Fibroblast of lung (primary cell): ENCODE measurements around the gene CDYL. TPM values are rescaled to one million over a fixed set of nuclear protein-coding genes. Genes with fewer than 3 reads are reported as not detected.

Source experiments
- DNase-seq, 2 donors: peaks; one replicate each; pipeline versions ENCODE4 v3.0.0 to v3.0.0-alpha.2; 2010; ENCODE audit warnings: low read depth in 2 of 2
- H2AFZ ChIP-seq: 2 replicates; pipeline ENCODE4 v1.5.1; 2012; ENCODE audit warnings: low read length, control low read depth, inconsistent platforms
- H3K27ac ChIP-seq: 2 replicates; pipeline ENCODE4 v1.5.1; 2011; ENCODE audit warnings: low read length, control low read depth; ENCODE audit not compliant: insufficient read depth
- H3K27me3 ChIP-seq: 2 replicates; pipeline ENCODE4 v1.5.1; 2011; ENCODE audit warnings: mild to moderate bottlenecking, low read length; ENCODE audit not compliant: control insufficient read depth, insufficient read depth
- H3K36me3 ChIP-seq: 2 replicates; pipeline ENCODE4 v1.5.1; 2011; ENCODE audit warnings: low read length; ENCODE audit not compliant: control insufficient read depth, insufficient read depth
- H3K4me1 ChIP-seq: 2 replicates; pipeline ENCODE4 v1.5.1; 2011; ENCODE audit warnings: low read length; ENCODE audit not compliant: control insufficient read depth, insufficient read depth; ENCODE audit errors: extremely low read depth
- H3K4me2 ChIP-seq: 2 replicates; pipeline ENCODE4 v1.5.1; 2011; ENCODE audit warnings: low read length, control low read depth; ENCODE audit not compliant: insufficient read depth; ENCODE audit errors: extremely low read depth
- H3K4me3 ChIP-seq, 4 experiments: fragments of 200-600 bp in 1 of 4; sonication (generic) in 1 of 4; replicated peaks in 1 of 4; 2 replicates each; pipeline ENCODE4 v1.5.1; 2011 to 2016; ENCODE audit warnings: low read length in 4 of 4, low read depth in 3 of 4, mild to moderate bottlenecking in 3 of 4, control low read depth in 2 of 4, inconsistent platforms in 1 of 4, mixed read lengths in 1 of 4; ENCODE audit not compliant: insufficient read depth in 1 of 4; ENCODE audit errors: control extremely low read depth in 1 of 4
- H3K79me2 ChIP-seq: 2 replicates; pipeline ENCODE4 v1.5.1; 2012; ENCODE audit warnings: mild to moderate bottlenecking, low read length, inconsistent platforms; ENCODE audit not compliant: control insufficient read depth, insufficient read depth
- H3K9ac ChIP-seq: 2 replicates; pipeline ENCODE4 v1.5.1; 2011; ENCODE audit warnings: mild to moderate bottlenecking, low read length, control low read depth; ENCODE audit not compliant: insufficient read depth
- H3K9me3 ChIP-seq: 2 replicates; pipeline ENCODE4 v1.5.1; 2012; ENCODE audit warnings: low read depth, low read length; ENCODE audit not compliant: control insufficient read depth, insufficient read depth
- H4K20me1 ChIP-seq: 2 replicates; pipeline ENCODE4 v1.5.1; 2011; ENCODE audit warnings: low read length; ENCODE audit not compliant: control insufficient read depth, insufficient read depth; ENCODE audit errors: extremely low read depth
- CTCF ChIP-seq, 2 donors: IDR thresholded peaks in 1 of 2; conservative IDR thresholded peaks in 1 of 2; 1 replicate in 1 of 2; 2 replicates in 1 of 2; pipeline ENCODE4 v1.5.1; 2011 to 2012; ENCODE audit warnings: low read length in 2 of 2, control low read depth in 1 of 2, inconsistent platforms in 1 of 2, low read depth in 1 of 2, mild to moderate bottlenecking in 1 of 2
- EZH2 ChIP-seq: IDR thresholded peaks from 2 replicates; pipeline ENCODE4 v1.5.1; 2012; ENCODE audit warnings: low read length, control low read depth, mild to moderate bottlenecking; ENCODE audit errors: missing control alignments
- polyA plus RNA-seq, 2 donors: library from polyadenylated mRNA; depleted of rRNA in 1 of 2; stranded (reverse) in 1 of 2; unstranded in 1 of 2; fragments of >200 nt; gene quantifications; 2 replicates each; pipeline ENCODE4 v1.2.1, GENCODE V29; 2011 to 2012; ENCODE audit warnings: missing spikeins in 1 of 2
- total RNA-seq: library from RNA; depleted of rRNA; stranded (reverse); fragments of >200 nt; gene quantifications from 2 replicates; pipeline ENCODE4 v1.2.1, GENCODE V29; 2014

The CDYL gene
- total and polyA plus RNA-seq, 2 donors (not counting 1 experiment from before 2014, with no cell fraction given) = 20.6 to 24.9 TPM

- Histone ChIP-seq H3K4me1 (peaks cover 2% of the 10 kb centered on the region), H3K9me3 (no peaks in the 10 kb centered on the region), H3K27ac (no peak overlapping the region), H3K27me3 (no peaks in the 10 kb centered on the region), H3K36me3 (no peaks in the 10 kb centered on the region), H3K79me2 (no peaks in the 10 kb centered on the region), H4K20me1 (no peaks in the 10 kb centered on the region), H3K9ac (no peak overlapping the region), H3K4me3 (no peak overlapping the region), H2AFZ (no peak overlapping the region), H3K4me2 (no peak overlapping the region)
- no peak for DNase-seq
- no peak for TF ChIP-seq EZH2
- no peak for TF ChIP-seq CTCF (conservative IDR thresholded peaks at IDR 0.05 in 1 of 2, IDR thresholded peaks at IDR 0.05 in 1 of 2; ENCODE audit: low read depth in 1 of 2, low read length in 2 of 2)
These were observed 195.6 kb downstream of the CDYL start for GRCh38 chr6:4971851-4972250.

- TF ChIP-seq EZH2 (no peak), CTCF (conservative IDR thresholded peaks at IDR 0.05 in 1 of 2, IDR thresholded peaks at IDR 0.05 in 1 of 2; ENCODE audit: low read depth in 1 of 2, low read length in 2 of 2) (no peak)
- Histone ChIP-seq H3K4me2 (no peak overlapping the region), H3K4me1 (peaks cover 2% of the 10 kb centered on the region), H3K27ac (no peak overlapping the region), H3K9me3 (no peaks in the 10 kb centered on the region), H3K79me2 (no peaks in the 10 kb centered on the region), H3K27me3 (no peaks in the 10 kb centered on the region), H2AFZ (no peak overlapping the region), H4K20me1 (no peaks in the 10 kb centered on the region), H3K9ac (no peak overlapping the region), H3K4me3 (no peak overlapping the region), H3K36me3 (no peaks in the 10 kb centered on the region)
- DNase-seq = no peak
These were observed 196.2 kb downstream of the CDYL start for GRCh38 chr6:4972438-4972837.

- no peak for TF ChIP-seq EZH2
- no peak for TF ChIP-seq CTCF (conservative IDR thresholded peaks at IDR 0.05 in 1 of 2, IDR thresholded peaks at IDR 0.05 in 1 of 2; ENCODE audit: low read depth in 1 of 2, low read length in 2 of 2)
- no peak overlapping the region for H3K4me3 ChIP-seq
- no peaks in the 10 kb centered on the region for H3K36me3 ChIP-seq
- no peaks in the 10 kb centered on the region for H3K27me3 ChIP-seq
- peak overlapping the region; percentile 13 for H2AFZ ChIP-seq
- H3K4me1 ChIP-seq = peaks cover 2% of the 10 kb centered on the region
- no peaks in the 10 kb centered on the region for H3K9me3 ChIP-seq
- H3K9ac ChIP-seq = no peak overlapping the region
- no peak for DNase-seq
- H3K4me2 ChIP-seq = no peak overlapping the region
- H3K79me2 ChIP-seq = no peaks in the 10 kb centered on the region
- no peaks in the 10 kb centered on the region for H4K20me1 ChIP-seq
- no peak overlapping the region for H3K27ac ChIP-seq
These were observed 197.2 kb downstream of the CDYL start for GRCh38 chr6:4973415-4973814.
